WTC11 (cell line): ENCODE data around the gene SLC49A3. TPM values are rescaled to one million over a fixed set of nuclear protein-coding genes. Genes with fewer than 3 reads are reported as not detected.

Source experiments
- ATAC-seq: fragments of 200-7000 bp; cut with Tn5 transposase; 2 replicates; pipeline ENCODE4 v1.10.0; 2021; ENCODE audit warnings: mild to moderate bottlenecking, moderate library complexity
- CTCF ChIA-PET: fragments of 300-600 bp; sonication (Branson Sonifier 250); formaldehyde crosslinking; loops from one replicate; lab custom pipeline; 2021; ENCODE audit warnings: antibody characterized with exemption; lab: Charles Lee
- POLR2A ChIA-PET: fragments of 350-600 bp; sonication (Branson Sonifier 250); formaldehyde crosslinking; loops from one replicate; lab custom pipeline; 2021; ENCODE audit warnings: antibody characterized with exemption; lab: Charles Lee
- DNase-seq: peaks from one replicate; pipeline ENCODE4 v3.0.0; 2021; ENCODE audit warnings: low spot score
- H3K27ac Mint-ChIP-seq: 2 replicates; pipeline ENCODE4 v1.8.0; 2021; ENCODE audit warnings: mixed read lengths
- H3K27me3 Mint-ChIP-seq: 2 replicates; pipeline ENCODE4 v1.8.0; 2021; ENCODE audit warnings: low read depth, mild to moderate bottlenecking, moderate library complexity, mixed read lengths
- H3K36me3 Mint-ChIP-seq: 2 replicates; pipeline ENCODE4 v1.8.0; 2021; ENCODE audit warnings: mixed read lengths
- H3K4me1 Mint-ChIP-seq: 2 replicates; pipeline ENCODE4 v1.8.0; 2022; ENCODE audit warnings: mixed read lengths
- H3K4me3 Mint-ChIP-seq: 2 replicates; pipeline ENCODE4 v1.8.0; 2021; ENCODE audit warnings: mild to moderate bottlenecking, moderate library complexity, mixed read lengths
- H3K9me3 Mint-ChIP-seq: 2 replicates; pipeline ENCODE4 v1.8.0; 2021; ENCODE audit warnings: mixed read lengths
- AR ChIP-seq: fragments of 250-450 bp; sonication (Bioruptor Pico); IDR thresholded peaks from 2 replicates; pipeline ENCODE4 v1.9.0; 2021; ENCODE audit warnings: mild to moderate bottlenecking
- ATF6 ChIP-seq: sonication (generic); formaldehyde crosslinking; IDR thresholded peaks from 2 replicates; pipeline ENCODE4 v1.8.1; 2023; ENCODE audit warnings: mild to moderate bottlenecking, missing genetic modification reagents
- E2F4 ChIP-seq: sonication (generic); formaldehyde crosslinking; IDR thresholded peaks from 2 replicates; pipeline ENCODE4 v1.8.1; 2022; ENCODE audit warnings: low read depth, mild to moderate bottlenecking, moderate library complexity, missing genetic modification reagents, borderline replicate concordance
- NFYB ChIP-seq: sonication (generic); formaldehyde crosslinking; conservative IDR thresholded peaks from 2 replicates; pipeline ENCODE4 v1.8.0; 2022; ENCODE audit warnings: low read depth, missing genetic modification reagents
- NR1H2 ChIP-seq: sonication (generic); formaldehyde crosslinking; IDR thresholded peaks from 2 replicates; pipeline ENCODE4 v1.9.0; 2021; ENCODE audit warnings: mild to moderate bottlenecking, moderate library complexity, missing genetic modification reagents
- ZBTB43 ChIP-seq: sonication (generic); formaldehyde crosslinking; IDR thresholded peaks from 2 replicates; pipeline ENCODE4 v1.8.1; 2023; ENCODE audit warnings: mild to moderate bottlenecking, missing genetic modification reagents
- ZNF416 ChIP-seq: fragments of 250-450 bp; sonication (Bioruptor Pico); IDR thresholded peaks from 2 replicates; pipeline ENCODE4 v1.9.0; 2021; ENCODE audit warnings: mild to moderate bottlenecking, inconsistent platforms
- ZNF423 ChIP-seq: fragments of 250-450 bp; sonication (Bioruptor Pico); IDR thresholded peaks from 2 replicates; pipeline ENCODE4 v2.1.2; 2022; ENCODE audit warnings: mild to moderate bottlenecking, moderate library complexity
- ZNF425 ChIP-seq: fragments of 250-450 bp; sonication (Bioruptor Pico); conservative IDR thresholded peaks from 2 replicates; pipeline ENCODE4 v1.9.0; 2021; ENCODE audit warnings: mild to moderate bottlenecking
- ZNF671 ChIP-seq: fragments of 250-450 bp; sonication (Bioruptor Pico); IDR thresholded peaks from 2 replicates; pipeline ENCODE4 v1.8.0; 2021; ENCODE audit warnings: mild to moderate bottlenecking
- total RNA-seq: library from RNA; stranded (reverse); gene quantifications from 3 replicates; pipeline ENCODE4 v1.2.3, GENCODE V29; 2021

Gene SLC49A3
- total RNA-seq, 1 experiment from 2014 or later = 5.8 TPM

- no peak for TF ChIP-seq E2F4 (CRISPR knock-in tag)
- TF ChIP-seq ZBTB43 (CRISPR knock-in tag) = no peak
- TF ChIP-seq ZNF416 = no peak
- TF ChIP-seq AR (CRISPR knock-in tag) = no peak
- no peak for TF ChIP-seq ATF6 (CRISPR knock-in tag)
These were observed 25.9 kb downstream of the SLC49A3 start (continued) for GRCh38 chr4:663046-663437.

GRCh38 chr4:661881-662761 is 26.8 kb downstream of the SLC49A3 start:
- no peak for DNase-seq
- TF ChIP-seq ZNF425 (CRISPR knock-in tag) (no peak), ZNF671 (CRISPR knock-in tag) (no peak), ZBTB43 (CRISPR knock-in tag) (no peak), ZNF423 (no peak), NR1H2 (CRISPR knock-in tag) (0 out of 2 replicates have a peak, but pooled peaks have one; percentile 15), E2F4 (CRISPR knock-in tag) (no peak), NFYB (CRISPR knock-in tag) (no peak)
- TF ChIP-seq, all 79 proteins: peak for 1
- ChIA-PET CTCF (interaction anchor here (0.6 kb wide), 1 partner anchor 28 kb away, joined by 3 read pairs; no protein-coding TSS in a partner anchor), POLR2A (interaction anchor here (0.6 kb wide), 1 partner anchor 18 kb away, joined by 3 read pairs; no protein-coding TSS in a partner anchor)
- no peaks in the 10 kb centered on the region; the same call in 1 of the 2 replicates for H3K27me3 Mint-ChIP-seq
- peaks cover 4% of the 10 kb centered on the region for H3K36me3 Mint-ChIP-seq
- peaks cover 3% of the 10 kb centered on the region for H3K4me1 Mint-ChIP-seq
- no peak for ATAC-seq
- peaks cover 9% of the 10 kb centered on the region; the same call in 1 of the 2 replicates for H3K9me3 Mint-ChIP-seq
- H3K27ac Mint-ChIP-seq = no peak overlapping the region
- H3K4me3 Mint-ChIP-seq = peak overlapping the region; percentile 67
